A673 (cell line): ENCODE measurements around the gene NEK6.

ENCODE experiments used
- CTCF ChIP-seq: fragments of 300-800, 200-600 bp; sonication (generic); conservative IDR thresholded peaks from 2 replicates; pipeline ENCODE4 v1.5.1; 2017; ENCODE audit warnings: low read depth, mild to moderate bottlenecking, antibody characterized with exemption, low read length, moderate library complexity, mixed read lengths
- EZH2 ChIP-seq: fragments of 200-600 bp; sonication (generic); IDR thresholded peaks from 2 replicates; pipeline ENCODE4 v1.6.1; 2017; ENCODE audit warnings: borderline replicate concordance, low read depth, mild to moderate bottlenecking, mixed read lengths, antibody characterized with exemption, low read length; ENCODE audit not compliant: poor library complexity, severe bottlenecking

- TF ChIP-seq CTCF = no peak
- TF ChIP-seq EZH2 = no peak
Observed at GRCh38 chr9:124384210-124384609, 126.5 kb downstream of the NEK6 start.
